Loucy (cell line): ENCODE measurements around the gene APC2.
A peak's percentile ranks its signal among the peaks of the same experiment; 100 is the strongest.

Experiments used
- H2AFZ ChIP-seq: fragments of 200-600 bp; sonication (generic); 2 replicates; pipeline ENCODE4 v1.6.0; 2016; ENCODE audit warnings: antibody characterized with exemption, mild to moderate bottlenecking, low read length, moderate library complexity
- H3F3A ChIP-seq: fragments of 200-600 bp; 2 replicates; pipeline ENCODE4 v1.6.0; 2016; ENCODE audit warnings: antibody characterized with exemption, low read depth, mild to moderate bottlenecking
- H3K27me3 ChIP-seq: fragments of 200-600 bp; sonication (generic); 2 replicates; pipeline ENCODE4 v1.6.1; 2014; ENCODE audit warnings: low read length, mild to moderate bottlenecking; ENCODE audit not compliant: insufficient read depth, poor library complexity, severe bottlenecking
- H3K36me3 ChIP-seq: fragments of 200-600 bp; sonication (generic); 2 replicates; pipeline ENCODE4 v1.6.1; 2016; ENCODE audit warnings: low read length; ENCODE audit not compliant: insufficient read depth
- H3K4me1 ChIP-seq: fragments of 200-600 bp; sonication (generic); 2 replicates; pipeline ENCODE4 v1.5.1; 2014; ENCODE audit warnings: low read length, mild to moderate bottlenecking; ENCODE audit not compliant: insufficient read depth, poor library complexity, severe bottlenecking
- H3K4me2 ChIP-seq: fragments of 200-600 bp; sonication (generic); 2 replicates; pipeline ENCODE4 v1.6.0; 2014; ENCODE audit warnings: antibody characterized with exemption, low read length, low read depth, mild to moderate bottlenecking; ENCODE audit not compliant: poor library complexity, severe bottlenecking
- H3K4me3 ChIP-seq: fragments of 200-600 bp; sonication (generic); 2 replicates; pipeline ENCODE4 v1.5.1; 2014; ENCODE audit warnings: low read length, mild to moderate bottlenecking, mixed read lengths; ENCODE audit not compliant: poor library complexity, severe bottlenecking
- H3K79me2 ChIP-seq: fragments of 200-600 bp; sonication (generic); 2 replicates; pipeline ENCODE4 v1.6.1; 2014; ENCODE audit warnings: low read length; ENCODE audit not compliant: insufficient read depth
- H3K9ac ChIP-seq: fragments of 200-600 bp; sonication (generic); 2 replicates; pipeline ENCODE4 v1.6.0; 2014; ENCODE audit warnings: mild to moderate bottlenecking, low read depth, low read length, moderate library complexity; ENCODE audit not compliant: poor library complexity, severe bottlenecking
- H3K9me2 ChIP-seq: fragments of 200-600 bp; sonication (generic); replicated peaks from 2 replicates; pipeline ENCODE4 v1.6.1; 2016; ENCODE audit warnings: low read depth, low read length, mixed read lengths
- H3K9me3 ChIP-seq: fragments of 200-600 bp; sonication (generic); 2 replicates; pipeline ENCODE4 v1.6.1; 2014; ENCODE audit warnings: mild to moderate bottlenecking, antibody characterized with exemption, low read length, low read depth; ENCODE audit not compliant: insufficient read depth
- H4K20me1 ChIP-seq: fragments of 200-600 bp; sonication (generic); 2 replicates; pipeline ENCODE4 v1.6.0; 2014; ENCODE audit warnings: antibody characterized with exemption, low read length, mild to moderate bottlenecking; ENCODE audit not compliant: insufficient read depth, poor library complexity, severe bottlenecking
- CTCF ChIP-seq: fragments of 200-600 bp; sonication (generic); conservative IDR thresholded peaks from 2 replicates; pipeline ENCODE4 v1.5.1; 2014; ENCODE audit warnings: mild to moderate bottlenecking, antibody characterized with exemption, low read length
- EZH2phosphoT487 ChIP-seq: fragments of 200-600 bp; IDR thresholded peaks from 2 replicates; pipeline ENCODE4 v1.6.1; 2018; ENCODE audit warnings: antibody characterized with exemption, mild to moderate bottlenecking, moderate library complexity, borderline replicate concordance

Gene APC2

GRCh38 chr19:1449467-1450442 is at the start of gene APC2:
TSS of gene APC2 (plus strand) at chr19:1450121. CDS start at chr19:1453002, 2,881 bp downstream.
- no peak within 1 kb of the TSS for H2AFZ ChIP-seq
- H3K9me3 ChIP-seq: no peaks in the 10 kb centered on the region
- no peaks in the 10 kb centered on the region for H3K27me3 ChIP-seq
- H3F3A ChIP-seq: no peaks in the 10 kb centered on the region
- TF ChIP-seq CTCF (no peak), EZH2phosphoT487 (no peak)
- no peaks in the 10 kb centered on the region for H3K36me3 ChIP-seq
- no peaks in the 10 kb centered on the region for H3K79me2 ChIP-seq
- H3K9me2 ChIP-seq: no peaks in the 10 kb centered on the region
- H4K20me1 ChIP-seq: peaks cover 3% of the 10 kb centered on the region
- peaks cover 3% of the 10 kb centered on the region for H3K4me1 ChIP-seq
- H3K4me2 ChIP-seq: no peak within 1 kb of the TSS
- no peak within 1 kb of the TSS for H3K9ac ChIP-seq
- no peak within 1 kb of the TSS for H3K4me3 ChIP-seq

GRCh38 chr19:1400281-1401137 is 49.4 kb upstream of the APC2 start:
- Histone ChIP-seq H3K9me2 (no peaks in the 10 kb centered on the region), H3K79me2 (peaks cover 16% of the 10 kb centered on the region), H3K36me3 (no peaks in the 10 kb centered on the region), H4K20me1 (peaks cover 9% of the 10 kb centered on the region), H3K9ac (peak overlapping the region; percentile 83), H3K9me3 (no peaks in the 10 kb centered on the region), H3F3A (no peaks in the 10 kb centered on the region), H2AFZ (peak overlapping the region; percentile 83; the same call in 1 of the 2 replicates), H3K4me1 (peaks cover 13% of the 10 kb centered on the region), H3K4me3 (peak overlapping the region; percentile 91), H3K4me2 (peak overlapping the region; percentile 84), H3K27me3 (no peaks in the 10 kb centered on the region)
- TF ChIP-seq EZH2phosphoT487: no peak
- no peak for TF ChIP-seq CTCF

- H2AFZ ChIP-seq: peak within 1 kb of the TSS; percentile 83
- peaks cover 15% of the 10 kb centered on the region for H3K4me1 ChIP-seq
- H3K9me2 ChIP-seq: no peaks in the 10 kb centered on the region
These were observed 48.6 kb upstream of the APC2 start, which contains the start of gene GAMT for GRCh38 chr19:1401138-1401888. TSS of gene GAMT (minus strand) at chr19:1401542. CDS start at chr19:1401476, 66 bp downstream.

More at GRCh38 chr19:1401138-1401888, 48.6 kb upstream of the APC2 start, which contains the start of gene GAMT:
- Histone ChIP-seq H3K9me3 (no peaks in the 10 kb centered on the region), H3K4me3 (peak within 1 kb of the TSS; percentile 91), H4K20me1 (peaks cover 9% of the 10 kb centered on the region), H3K9ac (peak within 1 kb of the TSS; percentile 83), H3K4me2 (peak within 1 kb of the TSS; percentile 84), H3K79me2 (peaks cover 16% of the 10 kb centered on the region), H3F3A (no peaks in the 10 kb centered on the region), H3K27me3 (no peaks in the 10 kb centered on the region), H3K36me3 (no peaks in the 10 kb centered on the region)
- TF ChIP-seq CTCF (peak; percentile 53), EZH2phosphoT487 (no peak)
